Ishikawa (cell line): ENCODE measurements around the gene ZGPAT.
A peak's percentile ranks its signal among the peaks of the same experiment; 100 is the strongest.

Experiments
- CEBPB ChIP-seq: IDR thresholded peaks from 2 replicates; pipeline ENCODE4 v1.6.1; 2012
- CREB1 ChIP-seq: IDR thresholded peaks from 2 replicates; pipeline ENCODE4 v1.6.1; 2012; ENCODE audit warnings: low read depth
- EGR1 ChIP-seq: IDR thresholded peaks from 2 replicates; pipeline ENCODE4 v1.6.1; 2012
- EP300 ChIP-seq: IDR thresholded peaks from 2 replicates; pipeline ENCODE4 v1.6.1; 2012; ENCODE audit warnings: borderline replicate concordance
- MAX ChIP-seq: IDR thresholded peaks from 2 replicates; pipeline ENCODE4 v1.6.1; 2012
- NFIC ChIP-seq: IDR thresholded peaks from 2 replicates; pipeline ENCODE4 v1.6.1; 2012
- RAD21 ChIP-seq: IDR thresholded peaks from 2 replicates; pipeline ENCODE4 v1.6.1; 2012; ENCODE audit warnings: low read depth
- REST ChIP-seq: IDR thresholded peaks from 2 replicates; pipeline ENCODE4 v1.6.1; 2012; ENCODE audit warnings: low read depth, mild to moderate bottlenecking
- TAF1 ChIP-seq: IDR thresholded peaks from 2 replicates; pipeline ENCODE4 v1.6.1; 2012; ENCODE audit warnings: low read depth, mild to moderate bottlenecking
- TCF12 ChIP-seq: IDR thresholded peaks from 2 replicates; pipeline ENCODE4 v1.6.1; 2012; ENCODE audit warnings: low read depth
- TEAD4 ChIP-seq: IDR thresholded peaks from 2 replicates; pipeline ENCODE4 v1.6.1; 2012
- USF1 ChIP-seq: IDR thresholded peaks from 2 replicates; pipeline ENCODE4 v1.6.1; 2012
- YY1 ChIP-seq: IDR thresholded peaks from 2 replicates; pipeline ENCODE4 v1.6.1; 2012; ENCODE audit warnings: low read depth
- ZBTB7A ChIP-seq: IDR thresholded peaks from 2 replicates; pipeline ENCODE4 v1.6.1; 2012; ENCODE audit warnings: low read depth

Gene ZGPAT

GRCh38 chr20:63687419-63688178 is 20.2 kb upstream of the ZGPAT start:
- TF ChIP-seq USF1 = no peak
- TF ChIP-seq CEBPB = no peak
- TF ChIP-seq EGR1 = no peak
- no peak for TF ChIP-seq REST
- TF ChIP-seq TCF12 = no peak
- no peak for TF ChIP-seq TAF1
- TF ChIP-seq CREB1 = no peak
- no peak for TF ChIP-seq MAX

- TF ChIP-seq ZBTB7A (no peak), CEBPB (no peak), RAD21 (no peak), TAF1 (no peak), CREB1 (no peak), TCF12 (no peak), NFIC (no peak), TEAD4 (no peak)
Observed at GRCh38 chr20:63688228-63689045, 19.4 kb upstream of the ZGPAT start.

DNA sequence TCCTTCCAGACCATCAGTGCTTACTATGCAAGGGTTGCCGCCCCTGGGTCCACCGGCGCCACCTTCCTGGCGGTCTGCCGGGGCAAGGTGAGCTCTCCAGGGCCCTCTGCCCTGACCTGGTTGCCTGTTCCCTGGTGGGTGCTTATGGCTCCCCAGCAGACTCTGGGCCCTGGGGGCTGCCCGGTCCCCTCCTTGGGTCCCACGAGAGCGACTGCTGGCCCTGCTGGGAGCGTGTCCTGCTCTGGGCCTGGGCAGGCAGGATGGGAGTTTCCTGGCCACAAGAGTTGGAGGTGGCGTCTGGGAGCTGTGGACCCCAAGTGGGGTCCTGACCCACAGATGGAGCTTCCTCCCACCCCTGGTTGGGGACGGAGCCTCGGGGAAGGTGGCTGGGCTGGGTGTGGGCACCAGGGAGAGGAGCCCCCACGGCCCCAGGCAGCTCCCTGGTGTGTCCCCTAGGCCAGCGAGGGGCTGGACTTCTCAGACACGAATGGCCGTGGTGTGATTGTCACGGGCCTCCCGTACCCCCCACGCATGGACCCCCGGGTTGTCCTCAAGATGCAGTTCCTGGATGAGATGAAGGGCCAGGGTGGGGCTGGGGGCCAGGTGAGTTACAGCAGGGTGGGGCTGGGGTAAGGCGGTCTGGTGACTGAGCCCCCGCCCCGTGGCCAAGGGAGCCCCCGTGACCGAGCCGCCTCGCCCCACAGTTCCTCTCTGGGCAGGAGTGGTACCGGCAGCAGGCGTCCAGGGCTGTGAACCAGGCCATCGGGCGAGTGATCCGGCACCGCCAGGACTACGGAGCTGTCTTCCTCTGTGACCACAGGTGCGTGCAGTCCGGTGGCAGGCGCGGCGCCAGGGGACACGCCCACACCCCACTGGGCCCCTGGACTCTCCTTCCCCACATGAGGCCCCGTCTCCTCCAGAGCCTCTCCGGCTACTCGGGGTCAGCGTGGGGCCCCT is 18.5 kb upstream of the ZGPAT start:
- TF ChIP-seq NFIC (peak; percentile 57), TCF12 (peak; percentile 58), USF1 (no peak), YY1 (no peak), CREB1 (no peak), TAF1 (no peak), TEAD4 (no peak), EP300 (no peak), EGR1 (no peak), MAX (no peak), ZBTB7A (no peak), RAD21 (no peak)

- TF ChIP-seq CEBPB (no peak), MAX (no peak), RAD21 (no peak), ZBTB7A (peak; percentile 5; the same call in 1 of the 2 replicates), TEAD4 (no peak), REST (no peak), EP300 (no peak), YY1 (no peak), TCF12 (no peak)
Observed at GRCh38 chr20:63690003-63690897, 17.6 kb upstream of the ZGPAT start.
